Neuronal stem cell (in vitro differentiated cells): ENCODE measurements around the gene KCNAB3.

Source experiments
- DNase-seq: peaks from one replicate; pipeline ENCODE4 v3.0.0-alpha.2; 2013; ENCODE audit warnings: low spot score
- H2AFZ ChIP-seq: one replicate; pipeline ENCODE4 v1.6.1; 2013; ENCODE audit warnings: mild to moderate bottlenecking, low read length, inconsistent platforms
- H2AK5ac ChIP-seq: 2 replicates; pipeline ENCODE4 v1.6.1; 2013; ENCODE audit warnings: low read depth, mild to moderate bottlenecking, inconsistent platforms, low read length, moderate library complexity, mixed read lengths
- H2BK120ac ChIP-seq: 2 replicates; pipeline ENCODE4 v1.6.1; 2013; ENCODE audit warnings: low read depth, mild to moderate bottlenecking, inconsistent platforms, low read length, moderate library complexity, mixed read lengths
- H2BK12ac ChIP-seq: one replicate; pipeline ENCODE4 v1.6.1; 2013; ENCODE audit warnings: low read length, inconsistent platforms
- H2BK15ac ChIP-seq: 2 replicates; pipeline ENCODE4 v1.6.1; 2013; ENCODE audit warnings: mild to moderate bottlenecking, low read length, inconsistent platforms, mixed read lengths
- H2BK5ac ChIP-seq: one replicate; pipeline ENCODE4 v1.6.1; 2013; ENCODE audit warnings: inconsistent platforms, mild to moderate bottlenecking, low read length, moderate library complexity
- H3K14ac ChIP-seq: one replicate; pipeline ENCODE4 v1.6.1; 2013; ENCODE audit warnings: low read length, inconsistent platforms
- H3K18ac ChIP-seq: 2 replicates; pipeline ENCODE4 v1.6.1; 2013; ENCODE audit warnings: low read length, inconsistent platforms
- H3K23ac ChIP-seq: 2 replicates; pipeline ENCODE4 v1.6.1; 2013; ENCODE audit warnings: low read depth, mild to moderate bottlenecking, mixed read lengths, low read length, inconsistent platforms; ENCODE audit not compliant: poor library complexity
- H3K27ac ChIP-seq: replicated peaks from 3 replicates; pipeline ENCODE4 v1.5.1; 2013; ENCODE audit warnings: low read length, inconsistent platforms
- H3K27me3 ChIP-seq, 3 experiments: 2 replicates each; pipeline ENCODE4 v1.6.1; 2013; ENCODE audit warnings: low read length in 3 of 3, mild to moderate bottlenecking in 2 of 3, inconsistent platforms in 1 of 3, low read depth in 1 of 3, mixed read lengths in 1 of 3, moderate library complexity in 1 of 3; ENCODE audit not compliant: control insufficient read depth in 3 of 3, insufficient read depth in 3 of 3
- H3K36me3 ChIP-seq, 2 donors: replicated peaks in 1 of 2; 2 replicates each; pipeline ENCODE4 v1.6.1; 2013; ENCODE audit warnings: low read length in 2 of 2; ENCODE audit not compliant: control insufficient read depth in 2 of 2, insufficient read depth in 2 of 2
- H3K4ac ChIP-seq: 2 replicates; pipeline ENCODE4 v1.6.1; 2013; ENCODE audit warnings: inconsistent platforms, mild to moderate bottlenecking, low read length, moderate library complexity
- H3K4me1 ChIP-seq, 2 donors: 1 replicate in 1 of 2; 2 replicates in 1 of 2; pipeline ENCODE4 v1.6.1; 2013; ENCODE audit warnings: low read length in 2 of 2, low read depth in 1 of 2; ENCODE audit not compliant: control insufficient read depth in 2 of 2, insufficient read depth in 1 of 2
- H3K4me2 ChIP-seq: one replicate; pipeline ENCODE4 v1.6.1; 2013; ENCODE audit warnings: mild to moderate bottlenecking, low read length, inconsistent platforms; ENCODE audit not compliant: insufficient read depth, poor library complexity, severe bottlenecking
- H3K4me3 ChIP-seq, 2 donors: 2 replicates each; pipeline ENCODE4 v1.5.1; 2013; ENCODE audit warnings: low read length in 2 of 2, mild to moderate bottlenecking in 2 of 2, inconsistent platforms in 1 of 2, moderate library complexity in 1 of 2
- H3K79me1 ChIP-seq: one replicate; pipeline ENCODE4 v1.6.1; 2013; ENCODE audit warnings: low read depth, mild to moderate bottlenecking, inconsistent platforms, low read length, moderate library complexity
- H3K9ac ChIP-seq: one replicate; pipeline ENCODE4 v1.6.1; 2013; ENCODE audit warnings: mild to moderate bottlenecking, low read depth, low read length, inconsistent platforms; ENCODE audit not compliant: poor library complexity
- H3K9me3 ChIP-seq, 2 donors: replicated peaks in 1 of 2; 2 replicates each; pipeline versions ENCODE3 to v1.6.1; 2013; ENCODE audit warnings: low read length in 2 of 2, mild to moderate bottlenecking in 2 of 2, inconsistent platforms in 1 of 2, low read depth in 1 of 2, mixed read lengths in 1 of 2, moderate library complexity in 1 of 2; ENCODE audit not compliant: control insufficient read depth in 2 of 2, insufficient read depth in 1 of 2
- H4K8ac ChIP-seq: one replicate; pipeline ENCODE4 v1.6.1; 2013; ENCODE audit warnings: low read depth, mild to moderate bottlenecking, inconsistent platforms, low read length, moderate library complexity
- H4K91ac ChIP-seq: one replicate; pipeline ENCODE4 v1.6.1; 2013; ENCODE audit warnings: low read length, low read depth, mild to moderate bottlenecking, inconsistent platforms; ENCODE audit not compliant: poor library complexity
- WGBS, 2 donors: extraction: QIAGEN DNeasy Blood & Tissue Kit; methylation state at CpG; one replicate each; pipeline ENCODE4 v1.1.7; 2013; ENCODE audit warnings: missing lambda C conversion rate in 2 of 2, mixed read lengths in 1 of 2; ENCODE audit not compliant: insufficient read length in 2 of 2, insufficient replicate concordance in 1 of 2; ENCODE audit errors: extremely low coverage in 2 of 2; 5-methylcytosine and 5-hydroxymethylcytosine counted together

Gene KCNAB3

GRCh38 chr17:7903154-7904103, 26.2 kb downstream of the KCNAB3 start:
- Histone ChIP-seq H3K4me3 (no peak overlapping the region), H3K36me3 (peaks cover 18 to 97% of the 10 kb centered on the region in 2 donors)
- DNase-seq: no peak

GRCh38 chr17:7897773-7898172, 31.9 kb downstream of the KCNAB3 start:
- Histone ChIP-seq H2BK120ac (no peak overlapping the region), H4K8ac (no peak overlapping the region), H4K91ac (no peak overlapping the region), H3K27ac (no peak overlapping the region), H2AK5ac (no peak overlapping the region), H3K4me2 (no peak overlapping the region), H3K36me3 (peaks cover 16 to 91% of the 10 kb centered on the region in 2 donors), H2BK15ac (no peak overlapping the region), H3K4me1 (peaks cover 0 to under 1% of the 10 kb centered on the region in 2 donors), H3K4me3 (no peak overlapping the region), H2AFZ (no peak overlapping the region), H3K14ac (no peak overlapping the region), H3K18ac (no peak overlapping the region), H3K9ac (no peak overlapping the region), H3K9me3 (no peaks in the 10 kb centered on the region), H3K4ac (no peak overlapping the region), H3K27me3 (no peaks in the 10 kb centered on the region), H2BK12ac (no peak overlapping the region), H2BK5ac (no peak overlapping the region), H3K23ac (no peak overlapping the region), H3K79me1 (no peaks in the 10 kb centered on the region)
- no peak for DNase-seq
- no CpG with 5 or more reads among the region's 6 CpGs for WGBS, 2 donors

More at GRCh38 chr17:7903154-7904103, 26.2 kb downstream of the KCNAB3 start:
- Histone ChIP-seq H4K91ac (no peak overlapping the region), H3K9ac (no peak overlapping the region), H3K14ac (no peak overlapping the region), H3K23ac (no peak overlapping the region), H3K4me2 (no peak overlapping the region), H2AFZ (no peak overlapping the region), H3K4ac (no peak overlapping the region), H3K9me3 (no peaks in the 10 kb centered on the region), H2BK120ac (no peak overlapping the region), H2BK12ac (no peak overlapping the region), H3K18ac (no peak overlapping the region), H3K79me1 (no peaks in the 10 kb centered on the region), H2BK5ac (no peak overlapping the region), H4K8ac (no peak overlapping the region), H3K27ac (peak overlapping the region; percentile 59), H2AK5ac (no peak overlapping the region), H3K4me1 (peaks cover 0 to 10% of the 10 kb centered on the region in 2 donors), H3K27me3 (no peaks in the 10 kb centered on the region), H2BK15ac (no peak overlapping the region)
- WGBS, 2 donors: no CpG with 5 or more reads among the region's 22 CpGs

GRCh38 chr17:7897090-7897489, 32.6 kb downstream of the KCNAB3 start:
- no peak for DNase-seq

GRCh38 chr17:7894866-7895265, 34.8 kb downstream of the KCNAB3 start:
- Histone ChIP-seq H3K27ac (no peak overlapping the region), H2BK120ac (no peak overlapping the region), H3K4me2 (no peak overlapping the region), H2BK15ac (no peak overlapping the region), H2BK5ac (no peak overlapping the region), H4K91ac (no peak overlapping the region), H2AFZ (no peak overlapping the region), H2BK12ac (no peak overlapping the region), H3K36me3 (peaks cover 19 to 90% of the 10 kb centered on the region in 2 donors), H3K79me1 (no peaks in the 10 kb centered on the region), H2AK5ac (no peak overlapping the region), H3K4ac (no peak overlapping the region), H3K14ac (no peak overlapping the region), H3K9ac (no peak overlapping the region), H3K23ac (no peak overlapping the region), H3K18ac (no peak overlapping the region), H3K27me3 (no peaks in the 10 kb centered on the region), H3K9me3 (no peaks in the 10 kb centered on the region), H3K4me3 (no peak overlapping the region), H4K8ac (no peak overlapping the region), H3K4me1 (peaks cover under 1 to 1% of the 10 kb centered on the region in 2 donors)
- DNase-seq: no peak
- no CpG with 5 or more reads among the region's 8 CpGs for WGBS, 2 donors

More at GRCh38 chr17:7897090-7897489, 32.6 kb downstream of the KCNAB3 start:
- Histone ChIP-seq H2BK5ac (no peak overlapping the region), H3K4me3 (no peak overlapping the region), H2BK12ac (no peak overlapping the region), H3K4me2 (no peak overlapping the region), H2AK5ac (no peak overlapping the region), H3K4ac (no peak overlapping the region), H3K27me3 (no peaks in the 10 kb centered on the region), H4K8ac (no peak overlapping the region), H4K91ac (no peak overlapping the region), H3K9ac (no peak overlapping the region), H3K4me1 (no peaks in the 10 kb centered on the region), H2BK15ac (no peak overlapping the region), H2AFZ (no peak overlapping the region), H3K18ac (no peak overlapping the region), H3K36me3 (peaks cover 16 to 89% of the 10 kb centered on the region in 2 donors), H3K9me3 (no peaks in the 10 kb centered on the region), H3K79me1 (no peaks in the 10 kb centered on the region), H2BK120ac (no peak overlapping the region), H3K23ac (no peak overlapping the region), H3K14ac (no peak overlapping the region), H3K27ac (no peak overlapping the region)
- no CpG with 5 or more reads among the region's 13 CpGs for WGBS, 2 donors
